HG02870 (cell line): ENCODE results near the gene TWNK.

Experiments used
- ATAC-seq: cut with Tn5 transposase; IDR thresholded peaks from one replicate; pipeline ENCODE4 v1.9.1; 2021; ENCODE audit warnings: mild to moderate bottlenecking, moderate library complexity; ENCODE audit not compliant: unreplicated experiment

Gene TWNK

DNA sequence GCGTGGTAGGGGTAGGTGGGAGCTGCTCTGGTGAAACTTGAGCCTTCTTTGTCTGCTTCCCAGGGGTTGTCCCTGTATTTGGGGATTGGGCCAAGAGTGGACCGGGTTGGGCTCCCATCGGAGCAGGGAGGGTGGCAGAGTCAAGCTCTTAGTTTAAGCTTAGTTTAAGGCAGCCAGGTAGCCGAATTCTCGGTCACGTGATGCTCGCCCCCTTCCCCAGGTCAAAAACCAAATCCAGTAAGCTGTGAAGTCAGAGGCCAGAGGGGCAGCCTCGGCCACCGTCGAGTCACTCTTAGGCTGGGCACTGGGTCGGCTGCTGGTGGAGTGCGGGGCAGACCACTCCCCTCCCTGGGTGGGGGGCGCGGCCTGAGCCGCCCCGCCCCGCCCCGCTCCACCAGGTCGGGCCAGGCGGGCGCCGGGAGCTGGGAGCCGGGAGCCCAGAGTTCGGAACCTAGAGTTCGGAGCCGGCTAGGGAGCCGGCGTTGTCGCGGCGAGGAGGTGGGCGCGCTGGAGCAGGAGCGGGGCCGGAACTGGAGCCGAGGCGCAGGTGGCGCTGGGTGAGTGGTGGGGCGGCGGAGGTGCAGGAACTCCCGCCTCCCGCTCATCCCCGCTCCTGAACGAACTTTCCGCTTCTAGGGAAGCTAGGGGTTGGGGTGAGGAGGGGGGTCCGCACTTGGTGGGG lies 9.5 kb downstream of the TWNK start:
- ATAC-seq, result no peak

DNA sequence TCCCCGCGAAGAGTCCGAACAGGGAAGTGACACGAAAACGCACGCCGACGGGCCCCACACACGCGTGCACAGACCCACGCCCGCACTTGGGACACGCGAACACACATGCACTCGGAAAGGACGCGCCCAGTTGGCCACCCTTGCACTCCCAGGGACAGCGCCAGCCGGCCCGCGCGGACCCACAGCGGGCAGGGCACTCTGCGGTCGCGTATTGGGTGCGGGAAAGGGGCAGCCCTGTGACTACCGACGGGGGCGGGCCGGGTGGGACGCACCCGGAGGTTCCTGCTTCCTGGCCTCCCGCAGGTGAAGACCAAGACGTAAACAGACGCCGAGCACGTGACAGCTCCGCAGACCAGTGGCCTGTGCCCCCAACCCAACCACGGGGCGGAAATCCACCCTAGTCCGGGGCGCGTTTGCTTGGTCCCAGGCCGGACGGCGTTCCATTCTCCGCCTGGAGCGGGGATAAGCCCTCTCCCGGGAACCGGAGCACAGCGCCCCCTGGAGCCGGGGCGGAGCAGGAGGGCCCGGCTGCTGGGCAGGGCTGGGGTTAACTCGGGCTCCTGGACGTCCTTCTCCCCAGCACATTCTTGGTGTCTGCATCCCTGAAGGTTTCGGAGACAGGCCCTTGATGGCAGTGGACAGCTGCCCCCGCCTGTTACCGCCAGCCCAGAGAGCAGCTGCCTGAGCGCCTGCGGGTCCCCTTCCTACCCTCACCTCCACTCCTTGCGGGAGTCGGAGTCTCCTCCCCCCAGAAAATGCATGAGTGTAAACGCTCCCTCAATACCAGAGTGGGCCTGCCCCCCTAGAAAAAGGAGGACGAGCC lies 10.2 kb downstream of the TWNK start:
- ATAC-seq, result no peak

DNA sequence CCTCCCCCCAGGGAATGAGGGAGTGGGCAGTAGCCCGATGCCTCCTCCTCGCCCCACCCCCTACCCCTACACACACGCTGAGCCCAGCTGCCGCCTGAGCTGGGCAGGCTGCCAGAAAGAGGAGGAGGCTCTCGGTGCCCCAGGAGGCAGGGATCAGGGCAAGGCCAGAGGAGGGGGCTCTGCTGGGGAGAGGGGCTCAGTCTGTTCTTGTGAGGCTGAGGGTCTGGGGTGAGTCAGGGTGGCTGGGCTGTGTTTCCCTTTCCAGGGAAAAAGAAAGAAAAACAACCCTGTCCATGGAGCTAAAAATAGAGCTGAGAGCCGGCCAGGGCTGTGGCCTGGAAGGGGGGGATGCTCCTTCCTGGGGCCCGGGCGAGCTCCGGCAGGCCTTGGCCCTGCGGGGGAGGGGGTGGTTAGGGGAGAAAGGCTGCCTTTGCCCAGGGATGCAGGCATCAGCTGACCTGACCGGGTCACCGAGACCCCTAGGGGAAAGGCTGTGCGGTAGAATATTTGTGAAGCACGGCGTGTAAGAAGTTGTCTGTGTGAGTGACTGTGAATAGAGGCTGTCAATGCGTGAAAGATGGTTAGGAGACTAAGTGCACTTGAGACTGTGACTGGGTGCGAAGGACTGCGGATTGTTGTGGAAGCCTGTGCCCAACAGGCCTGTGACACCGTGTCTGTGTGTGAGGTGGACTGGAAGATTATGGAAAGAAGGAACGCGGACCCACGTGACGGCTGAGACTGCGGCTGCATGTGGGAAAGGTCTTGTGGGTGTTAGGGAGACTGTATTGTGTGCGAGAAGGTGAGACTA lies 11.0 kb downstream of the TWNK start:
- ATAC-seq, result no peak

DNA sequence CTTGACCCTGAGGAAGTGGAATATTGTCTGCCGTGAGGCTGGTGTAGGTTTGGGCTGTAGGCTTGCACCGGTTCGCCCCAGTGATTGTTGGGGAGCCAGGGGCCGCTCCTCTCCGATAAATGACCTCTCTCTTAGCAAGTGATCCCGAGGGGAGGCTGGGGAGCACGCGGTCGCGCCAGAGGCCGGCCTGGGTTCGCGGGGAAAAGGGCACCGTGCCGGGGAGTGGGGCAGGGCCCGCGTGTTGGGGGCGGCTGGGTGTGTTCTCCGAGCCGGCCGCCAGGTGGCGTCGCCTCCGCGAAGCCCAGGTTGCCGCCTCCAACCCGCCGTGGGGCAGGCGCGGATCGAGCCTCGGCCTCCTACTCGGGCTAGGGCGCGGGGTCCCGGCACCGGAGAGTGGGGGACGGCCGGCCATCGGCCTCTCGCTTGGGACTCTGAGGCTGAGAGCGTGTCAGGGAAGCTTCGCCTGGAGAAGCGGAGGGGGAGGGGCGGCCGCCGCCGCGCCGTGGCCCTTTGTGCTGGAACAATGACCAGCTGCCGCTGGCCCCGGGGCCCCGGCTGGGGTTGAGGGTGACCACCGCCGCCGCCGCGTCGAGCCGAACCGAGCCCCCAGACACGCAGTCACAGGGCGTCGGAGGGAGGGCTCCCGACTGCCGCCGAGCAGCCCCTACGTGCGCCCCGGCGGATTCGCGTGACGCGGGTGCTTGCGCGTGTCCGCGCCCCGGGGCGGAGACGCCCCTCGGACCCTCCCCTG lies 11.8 kb downstream of the TWNK start:
- ATAC-seq, result peak; percentile 39

DNA sequence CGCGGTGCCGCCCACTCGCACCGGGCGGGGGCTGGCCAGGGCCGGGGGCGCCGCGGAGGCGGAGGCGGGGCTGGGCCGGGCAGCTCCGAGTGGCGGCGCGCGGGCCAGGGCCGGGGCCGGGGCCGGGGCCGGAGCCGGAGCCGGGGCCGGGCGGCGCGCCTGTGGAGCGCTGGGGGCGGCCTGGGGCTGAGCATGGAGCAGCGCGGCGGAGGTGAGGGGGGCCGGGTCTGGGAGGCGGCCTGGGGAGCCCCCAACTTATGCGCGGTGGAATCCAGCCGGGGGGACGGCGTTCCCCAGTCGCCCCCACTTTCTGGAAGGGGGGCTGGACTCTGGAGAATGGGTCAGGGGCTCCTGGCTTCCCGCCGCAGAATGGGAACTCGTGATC lies 12.4 kb downstream of the TWNK start, which contains the start of gene LZTS2:
Gene LZTS2 (plus strand): TSS at position 67 of the 385 bp plus-strand sequence. CDS start 2,731 bp downstream, outside the sequence.
- ATAC-seq, result no peak

DNA sequence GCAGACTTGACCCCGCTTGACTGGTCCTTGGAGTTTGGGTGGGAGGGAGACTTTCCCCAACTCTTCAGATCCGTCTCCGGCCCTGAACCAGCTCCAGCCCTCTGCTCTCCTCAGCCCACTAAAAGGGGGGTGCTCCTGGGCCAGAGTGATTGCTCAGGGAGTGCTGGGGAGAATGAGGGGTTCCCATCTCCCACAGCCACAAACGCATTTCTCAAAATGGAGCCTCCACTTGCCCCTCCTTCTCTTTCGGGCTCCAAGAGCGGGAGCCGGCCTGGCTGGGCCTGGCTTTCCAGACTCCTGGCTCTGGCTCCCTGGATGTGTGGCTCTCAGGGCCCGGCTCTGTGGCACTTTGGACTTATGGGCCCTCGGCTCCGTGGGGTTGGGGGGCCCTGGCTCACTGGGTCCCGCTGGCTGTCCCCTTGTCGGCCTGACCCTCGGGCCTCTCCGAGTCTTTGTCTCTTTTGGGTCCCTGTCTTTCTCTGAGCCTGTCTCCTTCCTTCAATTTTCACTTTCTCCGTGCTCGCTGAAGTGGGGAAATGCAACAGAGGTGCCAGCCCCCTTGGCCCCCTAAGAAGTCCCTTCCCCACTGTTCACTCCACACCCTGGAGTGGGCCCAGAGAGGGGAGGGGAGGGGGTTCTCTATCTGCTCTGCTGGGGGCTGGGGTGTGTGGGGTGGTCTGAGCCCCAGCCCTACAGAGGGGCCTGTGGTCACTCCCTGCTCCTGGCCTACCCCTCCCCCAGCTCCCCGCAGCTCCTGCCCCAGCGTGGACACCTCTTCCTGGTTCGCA lies 13.0 kb downstream of the TWNK start:
- ATAC-seq, result no peak

DNA sequence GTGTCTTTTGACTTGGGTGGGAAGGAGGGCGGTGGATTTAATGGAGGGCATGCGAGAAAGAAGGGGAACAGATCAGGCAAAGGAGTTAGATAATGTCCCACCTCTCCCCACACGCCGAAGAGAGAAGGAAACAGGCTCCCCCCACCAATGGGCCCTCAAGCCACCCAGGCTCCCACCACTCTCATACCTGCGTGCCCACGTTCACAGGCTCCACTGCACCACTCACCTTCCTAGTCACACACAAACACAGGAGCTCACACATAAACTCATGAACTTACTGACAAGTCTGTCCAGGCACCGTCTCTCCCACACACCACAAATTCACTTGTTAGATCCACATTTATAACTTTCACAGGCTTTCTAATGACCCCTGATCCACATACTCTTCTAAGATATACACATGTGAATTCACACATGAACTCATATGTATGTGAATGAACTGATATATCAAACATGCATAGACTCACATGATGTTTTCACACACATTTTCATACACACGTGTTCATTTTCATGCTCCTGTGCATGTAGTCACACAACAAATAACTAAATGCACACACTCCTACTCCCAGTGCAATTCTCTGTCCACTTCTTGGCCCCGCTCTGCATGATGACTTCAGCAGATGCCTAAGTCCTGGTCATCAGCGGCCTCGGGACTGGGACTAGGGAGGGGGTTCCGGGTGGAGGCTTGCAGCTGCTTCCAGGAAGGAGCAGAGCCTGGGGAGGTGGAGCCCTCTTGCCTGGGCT lies 13.7 kb downstream of the TWNK start:
- no peak for ATAC-seq

DNA sequence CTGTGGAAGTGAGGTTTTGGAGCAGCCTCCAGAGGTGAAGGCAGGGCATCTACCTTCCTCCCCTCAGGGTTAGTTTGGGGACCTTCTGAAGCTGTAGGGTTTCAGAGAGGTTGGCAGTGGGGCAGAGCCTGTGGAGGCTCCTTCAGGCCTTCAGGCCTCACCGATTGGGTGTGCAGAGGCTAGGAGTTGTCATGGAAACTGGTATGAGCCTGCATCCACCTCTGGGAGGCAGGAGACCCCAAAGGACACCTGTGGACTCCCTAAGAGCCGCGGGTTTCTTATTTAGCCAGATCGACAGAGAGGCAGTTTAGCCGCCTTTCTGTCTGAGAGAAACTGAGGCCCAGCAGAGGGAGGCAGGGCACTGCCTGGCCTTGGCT lies 14.3 kb downstream of the TWNK start:
- no peak for ATAC-seq

DNA sequence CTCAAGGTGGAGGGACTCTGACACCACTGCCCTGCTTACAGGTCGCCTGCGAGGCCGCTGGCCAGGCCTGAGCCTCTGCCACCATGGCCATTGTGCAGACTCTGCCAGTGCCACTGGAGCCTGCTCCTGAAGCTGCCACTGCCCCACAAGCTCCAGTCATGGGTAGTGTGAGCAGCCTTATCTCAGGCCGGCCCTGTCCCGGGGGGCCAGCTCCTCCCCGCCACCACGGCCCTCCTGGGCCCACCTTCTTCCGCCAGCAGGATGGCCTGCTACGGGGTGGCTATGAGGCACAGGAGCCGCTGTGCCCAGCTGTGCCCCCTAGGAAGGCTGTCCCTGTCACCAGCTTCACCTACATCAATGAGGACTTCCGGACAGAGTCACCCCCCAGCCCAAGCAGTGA lies 15.1 kb downstream of the TWNK start:
- ATAC-seq, result no peak

DNA sequence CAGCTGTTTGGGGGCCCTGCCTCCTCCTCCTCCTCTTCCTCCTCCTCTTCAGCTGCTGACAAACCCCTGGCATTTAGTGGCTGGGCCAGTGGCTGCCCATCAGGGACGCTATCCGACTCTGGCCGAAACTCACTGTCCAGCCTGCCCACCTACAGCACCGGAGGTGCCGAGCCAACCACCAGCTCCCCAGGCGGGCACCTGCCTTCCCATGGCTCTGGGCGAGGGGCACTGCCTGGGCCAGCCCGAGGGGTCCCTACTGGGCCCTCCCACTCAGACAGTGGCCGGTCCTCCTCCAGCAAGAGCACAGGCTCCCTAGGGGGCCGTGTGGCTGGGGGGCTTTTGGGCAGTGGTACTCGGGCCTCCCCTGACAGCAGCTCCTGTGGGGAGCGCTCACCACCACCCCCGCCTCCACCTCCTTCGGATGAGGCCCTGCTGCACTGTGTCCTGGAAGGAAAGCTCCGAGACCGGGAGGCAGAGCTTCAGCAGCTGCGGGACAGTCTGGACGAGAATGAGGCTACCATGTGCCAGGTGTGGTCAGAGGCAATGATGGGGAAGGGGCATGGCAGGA lies 16.4 kb downstream of the TWNK start:
- no peak for ATAC-seq

DNA sequence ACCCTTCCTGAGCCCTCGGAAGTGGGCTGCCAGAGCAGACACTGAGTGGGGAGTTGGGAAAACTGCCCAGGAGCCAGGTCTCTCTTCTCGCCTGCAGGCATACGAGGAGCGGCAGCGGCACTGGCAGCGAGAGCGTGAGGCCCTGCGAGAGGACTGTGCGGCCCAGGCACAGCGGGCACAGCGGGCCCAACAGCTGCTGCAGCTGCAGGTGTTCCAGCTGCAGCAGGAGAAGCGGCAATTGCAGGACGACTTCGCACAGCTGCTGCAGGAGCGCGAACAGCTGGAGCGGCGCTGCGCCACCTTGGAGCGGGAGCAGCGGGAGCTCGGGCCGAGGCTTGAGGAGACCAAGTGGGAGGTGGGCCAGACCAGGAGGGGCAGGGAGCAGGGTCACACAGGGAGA lies 18.0 kb downstream of the TWNK start:
- no peak for ATAC-seq

DNA sequence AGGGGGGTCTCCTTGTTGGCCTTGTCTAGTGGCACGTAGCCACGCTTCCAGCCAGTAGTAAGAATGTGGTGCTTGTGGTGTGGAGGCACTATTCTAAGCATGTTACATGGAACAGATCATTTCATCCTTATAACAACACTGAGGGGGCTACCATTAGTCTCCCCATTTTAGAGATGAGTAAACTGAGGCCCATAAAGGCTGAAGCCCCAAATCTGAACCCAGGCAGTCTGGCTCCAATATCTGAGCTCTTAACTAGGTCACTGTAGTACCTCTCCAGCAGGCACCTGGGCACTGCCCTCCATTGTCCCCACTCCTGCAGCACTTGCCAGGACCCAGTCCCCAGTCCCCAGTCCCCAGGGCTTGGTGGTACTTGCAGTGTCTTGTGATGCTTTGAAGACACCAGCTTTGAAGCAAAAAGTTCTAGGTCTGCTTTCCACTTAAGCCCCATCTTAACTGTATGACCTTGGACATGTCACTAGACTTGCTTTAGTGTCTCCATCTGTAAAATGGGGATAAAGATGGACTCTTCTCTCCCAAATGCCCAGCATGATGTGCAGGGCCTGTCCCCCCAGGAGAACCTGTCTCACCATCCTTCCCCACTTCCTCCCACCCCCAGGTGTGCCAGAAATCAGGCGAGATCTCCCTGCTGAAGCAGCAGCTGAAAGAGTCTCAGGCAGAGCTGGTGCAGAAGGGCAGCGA lies 18.7 kb downstream of the TWNK start:
- ATAC-seq, result no peak

DNA sequence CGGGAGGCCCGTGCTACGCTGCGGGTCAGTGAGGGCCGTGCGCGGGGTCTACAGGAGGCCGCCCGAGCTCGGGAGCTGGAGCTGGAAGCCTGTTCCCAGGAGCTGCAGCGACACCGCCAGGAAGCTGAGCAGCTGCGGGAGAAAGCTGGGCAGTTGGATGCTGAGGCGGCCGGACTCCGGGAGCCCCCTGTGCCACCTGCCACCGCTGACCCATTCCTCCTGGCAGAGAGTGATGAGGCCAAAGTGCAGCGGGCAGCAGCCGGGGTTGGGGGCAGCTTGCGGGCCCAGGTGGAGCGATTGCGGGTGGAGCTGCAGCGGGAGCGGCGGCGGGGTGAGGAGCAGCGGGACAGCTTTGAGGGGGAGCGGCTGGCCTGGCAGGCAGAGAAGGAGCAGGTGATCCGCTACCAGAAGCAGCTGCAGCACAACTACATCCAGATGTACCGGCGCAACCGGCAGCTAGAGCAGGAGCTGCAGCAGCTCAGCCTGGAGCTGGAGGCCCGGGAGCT lies 19.3 kb downstream of the TWNK start:
- ATAC-seq, result no peak

DNA sequence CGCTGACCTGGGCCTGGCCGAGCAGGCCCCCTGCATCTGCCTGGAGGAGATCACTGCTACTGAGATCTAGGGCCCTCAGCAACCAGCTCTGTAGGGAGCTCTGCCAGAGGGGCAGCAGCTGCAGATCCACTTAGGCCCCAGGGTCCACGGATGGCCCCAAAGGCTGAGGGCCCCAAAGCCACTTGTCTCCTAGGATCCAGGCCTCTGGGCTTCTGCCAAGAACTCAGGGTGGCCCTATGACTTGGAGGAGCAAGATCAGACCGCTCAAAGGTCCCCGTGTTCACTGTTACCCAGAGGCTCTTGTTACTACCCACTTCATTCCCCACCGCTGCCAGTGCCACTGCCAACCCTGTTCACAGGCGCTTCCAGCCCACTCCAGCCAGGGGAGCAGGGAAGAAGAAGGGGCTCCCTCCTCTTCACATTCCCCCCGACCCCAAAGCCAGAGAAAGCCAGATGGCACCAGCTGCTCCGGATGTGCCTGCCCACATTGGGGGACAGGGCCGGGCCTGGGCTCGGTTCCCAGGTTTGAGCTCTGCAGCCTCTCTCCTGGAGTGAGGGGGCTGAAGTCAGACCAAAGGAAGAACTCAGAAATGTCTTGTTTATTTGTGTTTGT lies 19.9 kb downstream of the TWNK start:
- no peak for ATAC-seq

DNA sequence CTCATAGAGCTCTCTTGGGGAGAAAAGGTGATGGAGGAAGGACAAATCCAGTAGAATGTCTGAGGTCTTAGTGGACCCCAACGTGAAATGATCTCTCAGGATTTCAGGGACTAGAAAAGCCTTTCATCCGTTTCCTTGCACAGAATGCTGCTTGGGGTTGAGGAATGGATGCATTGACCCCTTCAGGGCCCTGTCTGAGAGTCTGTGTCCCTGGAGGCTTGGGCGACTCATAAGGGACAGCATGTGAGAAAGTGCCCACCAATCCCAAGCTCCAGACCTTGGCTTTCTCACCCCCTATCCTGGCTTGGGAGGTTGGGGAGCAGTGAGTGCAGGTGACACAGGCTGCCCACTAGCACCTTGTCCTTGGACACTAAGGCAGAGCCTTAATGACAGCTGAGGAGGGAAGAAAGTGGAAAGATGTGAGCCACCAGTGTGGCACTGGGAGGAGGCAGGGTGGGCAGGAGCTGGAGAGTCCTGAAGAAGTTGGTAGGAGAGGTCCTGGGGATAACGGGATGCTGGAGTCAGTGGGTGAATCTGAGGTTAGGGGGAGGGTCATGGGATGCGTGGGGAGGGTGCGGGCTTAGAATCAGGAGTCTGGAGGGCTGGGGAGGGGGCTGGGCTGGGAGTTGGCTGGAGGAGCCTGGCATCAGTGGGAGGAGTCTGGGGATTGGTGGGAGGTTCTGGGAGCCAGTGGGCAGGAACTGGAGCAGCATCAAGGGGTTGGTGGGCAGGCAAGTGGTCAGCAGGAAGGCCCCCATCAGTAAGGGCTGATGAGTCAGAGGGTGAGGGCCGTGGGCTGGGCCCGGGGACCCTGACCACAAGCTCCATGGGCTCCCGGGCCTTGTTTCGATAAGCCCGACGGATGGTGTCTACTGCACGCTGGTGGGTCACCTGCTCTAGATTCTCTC lies 20.8 kb downstream of the TWNK start:
- no peak for ATAC-seq

DNA sequence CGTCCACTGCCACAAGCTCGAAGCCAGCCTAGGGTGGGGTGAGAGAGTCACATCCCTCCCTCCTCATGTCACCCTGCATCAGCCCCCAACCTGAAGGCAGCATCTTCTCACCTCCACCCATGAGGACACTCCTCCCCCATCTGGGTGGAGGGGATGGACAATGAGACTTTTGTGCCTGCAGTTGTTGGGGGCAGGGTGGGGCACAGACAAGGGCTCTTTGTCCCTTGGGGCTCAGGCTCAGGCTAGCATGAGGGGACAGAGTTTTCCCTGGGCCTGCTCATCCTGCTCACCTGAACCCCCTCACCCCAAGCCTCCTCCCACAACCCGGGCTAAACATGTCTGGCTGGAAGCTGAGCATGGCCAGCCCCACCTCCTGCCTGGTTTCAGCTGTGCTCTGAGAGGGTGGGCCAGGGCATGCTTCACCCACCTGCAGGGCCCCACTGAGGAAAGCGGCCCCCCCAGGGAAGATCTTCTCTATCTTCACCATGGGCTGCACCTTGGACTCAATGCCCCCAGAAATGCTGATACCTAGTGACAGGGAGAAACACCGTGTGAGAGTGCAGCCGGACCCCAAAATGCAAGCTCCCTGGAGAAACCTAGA lies 21.6 kb downstream of the TWNK start:
- no peak for ATAC-seq
